ENCODE data around the gene CDC42EP4. TPM values are rescaled to one million over a fixed set of nuclear protein-coding genes. Genes with fewer than 3 reads are reported as not detected.

Gene CDC42EP4
- total RNA-seq, 1 experiment from 2014 or later = 25.8 TPM

DNA sequence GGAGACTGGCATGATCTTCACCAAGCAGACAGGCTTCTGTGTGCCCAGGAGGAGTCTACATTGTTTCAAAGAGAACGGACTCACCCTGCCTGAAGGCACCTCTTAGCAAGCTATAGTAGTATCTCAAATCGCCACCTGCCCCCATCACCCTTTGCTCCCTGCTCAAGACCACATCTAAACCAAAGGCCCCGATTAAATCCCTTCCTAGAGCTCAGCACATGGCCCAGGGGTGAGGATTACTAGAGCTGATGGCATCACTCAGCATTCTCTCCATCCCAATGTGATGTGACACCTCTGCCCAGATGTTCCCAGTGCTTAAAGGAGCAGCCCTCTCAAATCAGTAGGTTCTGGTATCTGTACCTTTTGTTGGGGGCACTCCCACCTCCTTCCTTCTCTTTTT lies 8.0 kb upstream of the CDC42EP4 start:
- Mint-ChIP-seq H3K27ac (ENCODE audit: unreplicated experiment) (no peak overlapping the region), H3K4me1 (ENCODE audit: low read depth, unreplicated experiment) (peaks cover 6% of the 10 kb centered on the region), H3K36me3 (ENCODE audit: insufficient read depth, unreplicated experiment) (no peaks in the 10 kb centered on the region), H3K4me3 (ENCODE audit: unreplicated experiment) (no peak overlapping the region), H3K9me3 (ENCODE audit: unreplicated experiment) (no peaks in the 10 kb centered on the region), H3K27me3 (ENCODE audit: insufficient read depth, unreplicated experiment) (no peaks in the 10 kb centered on the region)
- no peak for TF ChIP-seq CTCF (IDR thresholded peaks at IDR 0.05; ENCODE audit: insufficient read depth in 1 of 2, low read depth in 1 of 2, low read length in 1 of 2, severe bottlenecking in 1 of 2, unreplicated experiment in 1 of 2)
- H3K4me3 ChIP-seq (ENCODE audit: low read depth, low read length) = no peak overlapping the region
- no TSS peak for BruUV-seq (replicated peaks)
- ChIA-PET POLR2A (no interaction called here), CTCF (no interaction called here)
- no peaks in the 10 kb centered on the region for H3K36me3 ChIP-seq (ENCODE audit: control insufficient read depth, insufficient read depth, low read length)
- no peak for DNase-seq
- no peaks in the 10 kb centered on the region for H3K27me3 ChIP-seq (replicated peaks; ENCODE audit: control insufficient read depth, insufficient read depth, low read length)
- peaks cover 8% of the 10 kb centered on the region; the same call in 1 of the 2 replicates for H3K4me1 ChIP-seq
- intact Hi-C loops (cut with micrococcal nuclease; ENCODE audit: unreplicated experiment) = no loop called here
- H3K9me3 ChIP-seq = no peaks in the 10 kb centered on the region

DNA sequence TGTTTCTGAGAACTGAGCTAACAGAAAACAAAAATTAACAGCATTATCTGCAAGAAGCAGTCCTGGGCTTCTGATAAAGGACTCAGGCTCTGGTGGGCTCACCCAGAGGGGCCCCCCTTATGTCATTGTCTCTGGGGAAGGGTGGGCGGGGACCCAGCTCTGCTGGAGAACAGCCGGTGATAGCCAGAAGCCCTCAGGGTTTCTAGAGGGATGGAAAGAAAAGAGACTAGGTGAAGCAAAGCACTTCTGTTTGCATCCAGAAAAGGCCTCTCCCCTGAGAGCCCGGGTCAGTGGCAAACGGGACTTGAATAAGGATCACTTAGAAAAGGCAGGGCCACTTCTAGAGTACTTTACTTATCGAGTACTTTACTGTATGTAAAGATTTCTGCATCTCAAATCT lies 7.0 kb upstream of the CDC42EP4 start:
- Histone ChIP-seq H3K4me3 (ENCODE audit: low read depth, low read length) (no peak overlapping the region), H3K27me3 (replicated peaks; ENCODE audit: control insufficient read depth, insufficient read depth, low read length) (no peaks in the 10 kb centered on the region), H3K4me1 (peaks cover 3% of the 10 kb centered on the region; the same call in 1 of the 2 replicates), H3K36me3 (ENCODE audit: control insufficient read depth, insufficient read depth, low read length) (no peaks in the 10 kb centered on the region), H3K9me3 (no peaks in the 10 kb centered on the region)
- Mint-ChIP-seq H3K36me3 (ENCODE audit: insufficient read depth, unreplicated experiment) (no peaks in the 10 kb centered on the region), H3K4me3 (ENCODE audit: unreplicated experiment) (no peak overlapping the region), H3K4me1 (ENCODE audit: low read depth, unreplicated experiment) (no peaks in the 10 kb centered on the region), H3K9me3 (ENCODE audit: unreplicated experiment) (no peaks in the 10 kb centered on the region), H3K27me3 (ENCODE audit: insufficient read depth, unreplicated experiment) (no peaks in the 10 kb centered on the region), H3K27ac (ENCODE audit: unreplicated experiment) (no peak overlapping the region)
- CTCF ChIA-PET = interaction anchor here (0.8 kb wide), 1 partner anchor 51 kb away, joined by 3 read pairs; no protein-coding TSS in a partner anchor
- TF ChIP-seq CTCF (IDR thresholded peaks at IDR 0.05; ENCODE audit: insufficient read depth in 1 of 2, low read depth in 1 of 2, low read length in 1 of 2, severe bottlenecking in 1 of 2, unreplicated experiment in 1 of 2) = no peak
- intact Hi-C loops (cut with micrococcal nuclease; ENCODE audit: unreplicated experiment) = no loop called here
- BruUV-seq (replicated peaks) = no TSS peak
- no peak for DNase-seq
- POLR2A ChIA-PET = no interaction called here

GRCh38 chr17:73318427-73318813 lies 6.6 kb upstream of the CDC42EP4 start:
- no peaks in the 10 kb centered on the region for H3K9me3 Mint-ChIP-seq (ENCODE audit: unreplicated experiment)
- Histone ChIP-seq H3K27me3 (replicated peaks; ENCODE audit: control insufficient read depth, insufficient read depth, low read length) (no peaks in the 10 kb centered on the region), H3K36me3 (ENCODE audit: control insufficient read depth, insufficient read depth, low read length) (no peaks in the 10 kb centered on the region), H3K9me3 (no peaks in the 10 kb centered on the region), H3K4me3 (ENCODE audit: low read depth, low read length) (no peak overlapping the region), H3K4me1 (no peaks in the 10 kb centered on the region; the same call in 1 of the 2 replicates)
- no peaks in the 10 kb centered on the region for H3K27me3 Mint-ChIP-seq (ENCODE audit: insufficient read depth, unreplicated experiment)
- no peak for DNase-seq
- intact Hi-C loops (cut with micrococcal nuclease; ENCODE audit: unreplicated experiment) = no loop called here
- CTCF ChIA-PET = interaction anchor here (0.8 kb wide), 1 partner anchor 52 kb away, joined by 3 read pairs; no protein-coding TSS in a partner anchor
- H3K36me3 Mint-ChIP-seq (ENCODE audit: insufficient read depth, unreplicated experiment) = peaks cover 1% of the 10 kb centered on the region
- no peak for TF ChIP-seq CTCF (IDR thresholded peaks at IDR 0.05; ENCODE audit: insufficient read depth in 1 of 2, low read depth in 1 of 2, low read length in 1 of 2, severe bottlenecking in 1 of 2, unreplicated experiment in 1 of 2)
- H3K4me3 Mint-ChIP-seq (ENCODE audit: unreplicated experiment) = no peak overlapping the region
- no TSS peak for BruUV-seq (replicated peaks)
- POLR2A ChIA-PET = no interaction called here
- H3K4me1 Mint-ChIP-seq (ENCODE audit: low read depth, unreplicated experiment) = no peaks in the 10 kb centered on the region
- no peak overlapping the region for H3K27ac Mint-ChIP-seq (ENCODE audit: unreplicated experiment)

All from Caco-2 (cell line).